Lung (tissue), 12 donors: ENCODE results near the gene DDIT4. TPM values are rescaled to one million over a fixed set of nuclear protein-coding genes. Genes with fewer than 3 reads are reported as not detected.
A peak's percentile ranks its signal among the peaks of the same experiment; 100 is the strongest.

ENCODE experiments used
- ATAC-seq: fragments of 200-7000 bp; cut with Tn5 transposase; one replicate; pipeline ENCODE4 v1.9.1; 2020; ENCODE audit warnings: moderate number of reproducible peaks; ENCODE audit not compliant: insufficient read depth, low FRiP score
- DNase-seq, 3 donors: peaks; one replicate each; pipeline ENCODE4 v3.0.0-alpha.2; 2013 to 2017
- H3K27ac ChIP-seq, 2 donors: one replicate each; pipeline ENCODE4 v1.5.1; 2013; ENCODE audit warnings: mild to moderate bottlenecking in 2 of 2, moderate library complexity in 2 of 2, control low read depth in 1 of 2, inconsistent platforms in 1 of 2, low read depth in 1 of 2, low read length in 1 of 2
- H3K27me3 ChIP-seq, 3 donors: one replicate each; pipeline ENCODE4 v1.5.1; 2013; ENCODE audit warnings: low read length in 2 of 3; ENCODE audit not compliant: control insufficient read depth in 3 of 3, insufficient read depth in 3 of 3
- H3K36me3 ChIP-seq, 4 donors: one replicate each; pipeline ENCODE4 v1.5.1; 2013; ENCODE audit warnings: low read length in 4 of 4, mild to moderate bottlenecking in 1 of 4, moderate library complexity in 1 of 4; ENCODE audit not compliant: control insufficient read depth in 4 of 4, insufficient read depth in 4 of 4
- H3K4me1 ChIP-seq, 5 donors: one replicate each; pipeline ENCODE4 v1.5.1; 2013; ENCODE audit warnings: low read length in 5 of 5, mild to moderate bottlenecking in 2 of 5, moderate library complexity in 1 of 5; ENCODE audit not compliant: control insufficient read depth in 5 of 5, insufficient read depth in 5 of 5
- H3K4me3 ChIP-seq: one replicate; pipeline ENCODE4 v1.5.1; 2013; ENCODE audit warnings: mild to moderate bottlenecking, control low read depth, moderate library complexity
- H3K9ac ChIP-seq, 2 donors: one replicate each; pipeline ENCODE4 v1.5.1; 2013; ENCODE audit warnings: low read length in 2 of 2, control low read depth in 1 of 2; ENCODE audit not compliant: insufficient read depth in 1 of 2
- H3K9me3 ChIP-seq, 4 donors: one replicate each; pipeline ENCODE4 v1.5.1; 2013; ENCODE audit warnings: low read length in 3 of 4, mild to moderate bottlenecking in 1 of 4, moderate library complexity in 1 of 4; ENCODE audit not compliant: control insufficient read depth in 4 of 4, insufficient read depth in 3 of 4
- WGBS, 2 donors: extraction: QIAGEN DNeasy Blood & Tissue Kit; methylation state at CpG; one replicate each; pipeline ENCODE4 v1.1.7; 2013; 5-methylcytosine and 5-hydroxymethylcytosine counted together
- polyA plus RNA-seq, 2 donors: library from polyadenylated mRNA; stranded (reverse); fragments of 200-250 nt; gene quantifications; one replicate each; pipeline ENCODE4 v1.2.1, GENCODE V29; 2013
- total RNA-seq, 2 donors: library from RNA; depleted of rRNA in 1 of 2; stranded (reverse); fragments of >200 nt in 1 of 2; gene quantifications; one replicate each; pipeline ENCODE4 v1.2.1, GENCODE V29; 2014 to 2021
- TF ChIP-seq, protein P1 (sequence below): IDR thresholded peaks from 2 replicates; pipeline ENCODE4 v1.5.1; 2012; ENCODE audit warnings: mild to moderate bottlenecking; ENCODE audit errors: control extremely low read depth, extremely low read depth
- donor health status: control.
- donor health status: control.
- donor health status: Bipolar disorder and iron deficiency.
- donor health status: healthy.
- donor health status: DM: yes; HTN: yes; CAD: no.

DDIT4 gene
- total and polyA plus RNA-seq, 4 donors: 55.3 to 190 (median 171) TPM

DNA sequence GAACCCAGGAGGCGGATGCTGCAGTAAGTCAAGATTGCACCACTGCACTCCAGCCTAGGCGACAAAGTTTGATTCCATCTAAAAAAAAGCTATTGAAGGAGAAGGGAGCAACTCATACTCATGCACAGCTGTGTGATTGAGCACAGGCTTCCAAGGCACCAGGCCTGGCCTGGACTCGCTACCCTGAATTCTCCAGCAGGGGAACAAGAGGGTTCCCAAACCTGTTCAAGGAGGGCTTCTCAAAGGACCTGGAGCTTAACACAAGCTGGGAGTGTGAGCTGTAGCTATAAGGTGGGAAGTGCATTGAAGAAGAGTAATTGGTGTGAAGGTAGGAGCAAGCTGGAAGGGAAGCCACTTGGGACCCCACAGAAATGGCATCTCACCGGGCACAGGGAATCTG is 15.1 kb upstream of the DDIT4 start:
- no peak overlapping the region for H3K9ac ChIP-seq
- no peaks in the 10 kb centered on the region for H3K27me3 ChIP-seq
- no peak for ATAC-seq
- peaks cover 21 to 58% (median 42%) of the 10 kb centered on the region in 5 donors for H3K4me1 ChIP-seq
- 98 to 99% methylated on average over 4 of the region's 4 CpGs for WGBS, 2 donors
- no peak for DNase-seq
- H3K4me3 ChIP-seq: no peak overlapping the region
- peak overlapping the region in 1 of 2 donors; percentile 25 for H3K27ac ChIP-seq
- no peaks in the 10 kb centered on the region for H3K9me3 ChIP-seq
- TF ChIP-seq, protein P1, sequence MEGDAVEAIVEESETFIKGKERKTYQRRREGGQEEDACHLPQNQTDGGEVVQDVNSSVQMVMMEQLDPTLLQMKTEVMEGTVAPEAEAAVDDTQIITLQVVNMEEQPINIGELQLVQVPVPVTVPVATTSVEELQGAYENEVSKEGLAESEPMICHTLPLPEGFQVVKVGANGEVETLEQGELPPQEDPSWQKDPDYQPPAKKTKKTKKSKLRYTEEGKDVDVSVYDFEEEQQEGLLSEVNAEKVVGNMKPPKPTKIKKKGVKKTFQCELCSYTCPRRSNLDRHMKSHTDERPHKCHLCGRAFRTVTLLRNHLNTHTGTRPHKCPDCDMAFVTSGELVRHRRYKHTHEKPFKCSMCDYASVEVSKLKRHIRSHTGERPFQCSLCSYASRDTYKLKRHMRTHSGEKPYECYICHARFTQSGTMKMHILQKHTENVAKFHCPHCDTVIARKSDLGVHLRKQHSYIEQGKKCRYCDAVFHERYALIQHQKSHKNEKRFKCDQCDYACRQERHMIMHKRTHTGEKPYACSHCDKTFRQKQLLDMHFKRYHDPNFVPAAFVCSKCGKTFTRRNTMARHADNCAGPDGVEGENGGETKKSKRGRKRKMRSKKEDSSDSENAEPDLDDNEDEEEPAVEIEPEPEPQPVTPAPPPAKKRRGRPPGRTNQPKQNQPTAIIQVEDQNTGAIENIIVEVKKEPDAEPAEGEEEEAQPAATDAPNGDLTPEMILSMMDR: no peak
- H3K36me3 ChIP-seq: no peaks in the 10 kb centered on the region

DNA sequence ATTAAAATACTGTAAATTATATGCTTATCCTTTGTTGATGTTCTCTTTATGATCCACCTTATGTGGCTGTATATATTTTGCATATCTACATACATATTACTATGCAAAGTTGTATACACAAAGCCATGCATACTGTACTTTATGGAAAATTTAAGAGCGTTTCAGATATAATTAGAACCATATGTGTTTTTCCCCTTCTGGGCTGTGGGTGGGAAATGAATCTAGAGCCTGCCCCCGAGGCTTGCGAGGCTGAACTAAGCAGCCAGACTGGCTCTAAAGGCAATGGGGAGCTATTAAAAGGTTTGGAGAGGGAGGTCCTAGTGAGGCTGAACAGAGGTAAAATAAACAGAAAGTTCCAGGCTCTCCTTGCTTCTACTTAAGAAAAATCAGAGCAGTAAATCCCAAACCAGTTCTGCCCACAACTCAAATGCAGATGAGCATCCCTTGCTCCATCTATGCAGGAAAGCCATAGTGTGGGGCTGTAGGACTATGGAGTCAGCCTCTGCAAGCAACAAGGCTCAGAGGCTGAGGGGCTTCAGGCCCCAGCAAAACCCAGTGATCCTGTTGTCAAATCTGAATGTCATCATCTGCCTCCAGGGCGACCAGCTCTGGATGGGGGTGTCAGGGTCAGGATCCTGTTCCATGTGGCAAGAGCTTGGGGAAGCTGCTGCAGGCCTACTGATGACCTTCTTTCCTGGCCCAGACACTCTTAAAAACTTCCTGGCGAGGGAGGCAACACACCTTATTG is 14.1 kb upstream of the DDIT4 start:
- no peak overlapping the region for H3K4me3 ChIP-seq
- TF ChIP-seq, protein P1: no peak
- H3K9me3 ChIP-seq: no peaks in the 10 kb centered on the region
- H3K9ac ChIP-seq: no peak overlapping the region
- WGBS, 2 donors: 58 to 66% methylated on average over 5 of the region's 5 CpGs
- peaks cover 22 to 56% (median 36%) of the 10 kb centered on the region in 5 donors for H3K4me1 ChIP-seq
- peak overlapping the region; percentile 95 for H3K27ac ChIP-seq
- ATAC-seq (no peak), DNase-seq (peak; percentile 46 to 79 (median 74))
- H3K27me3 ChIP-seq: no peaks in the 10 kb centered on the region
- H3K36me3 ChIP-seq: no peaks in the 10 kb centered on the region

DNA sequence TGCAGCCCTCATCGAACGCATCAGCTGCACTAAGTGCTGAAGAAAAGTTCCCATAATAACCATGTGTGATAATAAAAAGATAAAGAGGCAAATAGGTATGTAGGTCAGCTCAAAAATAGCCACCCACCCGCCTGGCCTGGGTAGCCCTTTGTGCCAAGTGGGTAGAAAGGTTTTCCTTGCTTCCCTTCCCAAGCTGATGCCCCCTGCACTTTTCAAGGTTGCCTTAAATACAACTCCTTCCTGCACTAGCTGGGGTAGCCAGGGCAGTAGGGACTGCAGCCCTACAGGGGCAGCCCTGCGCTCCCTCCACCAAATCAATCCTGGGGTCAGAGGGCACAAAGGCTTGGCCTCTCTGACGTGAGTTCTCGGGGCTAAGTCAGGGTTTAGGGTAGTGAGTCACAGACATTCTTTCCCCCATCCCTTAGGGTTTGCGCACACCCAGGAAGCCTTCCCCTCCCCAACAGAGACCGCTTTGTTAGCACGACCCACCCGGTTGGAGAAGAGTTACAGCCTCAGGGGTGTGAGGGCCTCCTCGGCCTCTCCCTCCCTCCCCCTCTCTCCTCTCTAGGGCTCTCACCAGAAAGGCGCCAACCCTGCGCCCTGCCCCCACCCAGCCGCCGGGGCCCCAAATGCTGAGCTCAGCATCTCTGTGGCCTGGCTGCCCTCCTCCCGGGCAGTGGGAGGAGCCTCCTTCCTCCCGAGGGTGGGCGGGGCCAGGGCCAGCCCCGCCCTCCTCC is 13.3 kb upstream of the DDIT4 start:
- peak; percentile 84 for ATAC-seq

More for the DNA sequence above, 13.3 kb upstream of the DDIT4 start:
- Histone ChIP-seq H3K9me3 (no peaks in the 10 kb centered on the region), H3K27me3 (no peaks in the 10 kb centered on the region), H3K4me1 (peaks cover 20 to 49% (median 28%) of the 10 kb centered on the region in 5 donors), H3K4me3 (no peak overlapping the region), H3K9ac (peak overlapping the region in 1 of 2 donors; percentile 77), H3K36me3 (no peaks in the 10 kb centered on the region), H3K27ac (peak overlapping the region; percentile 95)
- DNase-seq: peak in 1 of 3 donors; percentile 98
- TF ChIP-seq, protein P1: no peak
- WGBS, 2 donors: 16 to 21% methylated on average over 18 to 19 of the region's 19 CpGs
